ENCODE results near the gene MICOS13.
"Not testable (repeated sequence)": the region's sequence is repeated elsewhere in the genome, so short reads cannot be mapped to it uniquely, and the experiment has no call there.

MICOS13 gene, protein sequence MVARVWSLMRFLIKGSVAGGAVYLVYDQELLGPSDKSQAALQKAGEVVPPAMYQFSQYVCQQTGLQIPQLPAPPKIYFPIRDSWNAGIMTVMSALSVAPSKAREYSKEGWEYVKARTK

DNA sequence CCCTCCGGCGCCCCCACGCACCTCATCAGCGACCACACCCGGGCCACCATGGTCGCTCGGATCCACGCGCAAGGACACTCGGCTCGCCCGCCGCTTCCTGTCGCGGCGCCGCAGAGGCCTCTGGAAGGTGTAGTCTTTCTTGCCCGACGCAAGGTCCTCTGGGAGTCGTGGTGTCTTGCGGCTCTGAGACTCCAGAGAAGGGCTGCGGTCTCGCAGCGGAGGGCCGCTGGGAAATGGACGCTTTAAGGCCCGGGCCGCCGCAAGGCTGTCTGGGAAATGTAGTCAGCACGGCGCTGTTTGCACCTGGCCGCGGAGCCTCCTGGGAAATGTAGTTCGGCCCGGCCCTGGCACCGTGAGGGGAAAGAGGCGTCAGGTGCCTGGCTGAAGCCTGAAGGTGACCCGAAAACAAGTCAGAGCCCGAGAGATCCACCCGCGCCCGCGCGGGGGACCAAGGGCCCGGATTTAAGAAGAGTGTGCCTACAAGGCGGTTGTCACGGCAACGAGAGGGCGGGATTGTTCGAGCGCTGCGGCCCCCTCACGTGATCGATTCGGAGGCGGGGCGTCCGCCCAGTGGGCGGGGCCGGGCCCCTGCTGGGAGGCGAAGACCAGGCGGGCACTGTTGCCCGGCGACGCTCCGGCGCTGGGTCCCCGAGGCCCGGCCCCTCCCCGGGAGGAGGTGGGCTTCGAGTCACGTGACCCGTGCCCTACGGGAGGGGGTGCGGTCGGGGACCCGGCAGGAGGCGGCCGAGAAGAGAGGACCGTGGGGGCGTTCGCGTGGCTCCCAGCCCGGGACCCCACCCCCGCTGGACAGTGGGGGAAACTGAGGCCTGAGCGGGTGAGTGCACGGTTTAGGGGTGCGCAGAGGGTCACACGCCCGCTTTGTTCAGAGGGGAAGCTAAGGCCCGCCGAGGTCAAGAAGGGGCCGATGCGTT lies at the start of gene MICOS13, which contains the start of gene HSD11B1L:
Gene MICOS13 (minus strand): TSS at position 80 of the 932 bp plus-strand sequence. CDS start 30 bp downstream, at position 50.
Gene HSD11B1L (plus strand): TSS at position 591 of the 932 bp plus-strand sequence. CDS start 3,806 bp downstream, outside the sequence.
- FAIRE-seq: peak; percentile 98

DNA sequence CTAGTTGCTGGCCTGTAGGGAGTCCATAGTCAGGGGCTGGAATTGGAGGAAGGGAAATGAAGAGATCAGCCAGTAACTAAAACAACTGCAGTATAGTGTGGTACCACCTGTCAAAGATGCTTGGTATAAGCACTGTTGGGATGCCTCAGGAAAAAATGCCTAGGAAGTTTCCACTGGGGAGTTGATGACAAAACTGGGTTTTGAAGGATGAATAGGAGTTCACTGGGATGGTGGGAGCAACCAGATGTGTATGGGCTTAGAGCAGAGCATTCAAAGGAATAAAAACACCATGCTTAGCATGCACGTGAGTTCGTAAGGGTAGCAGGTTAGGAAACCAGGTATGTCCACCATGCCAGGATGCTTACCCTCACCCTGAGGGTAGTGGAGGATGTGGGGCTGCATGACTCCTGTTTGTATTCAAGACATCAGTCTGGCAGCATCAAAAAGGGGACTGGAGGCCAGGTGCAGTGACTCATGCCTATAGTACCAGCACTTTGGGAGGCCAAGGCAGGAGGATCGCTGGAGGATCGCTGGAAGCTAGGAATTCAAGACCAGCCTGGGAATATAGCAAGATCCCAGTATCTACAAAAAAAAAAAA lies 47.2 kb upstream of the MICOS13 start:
- FAIRE-seq: no peak

DNA sequence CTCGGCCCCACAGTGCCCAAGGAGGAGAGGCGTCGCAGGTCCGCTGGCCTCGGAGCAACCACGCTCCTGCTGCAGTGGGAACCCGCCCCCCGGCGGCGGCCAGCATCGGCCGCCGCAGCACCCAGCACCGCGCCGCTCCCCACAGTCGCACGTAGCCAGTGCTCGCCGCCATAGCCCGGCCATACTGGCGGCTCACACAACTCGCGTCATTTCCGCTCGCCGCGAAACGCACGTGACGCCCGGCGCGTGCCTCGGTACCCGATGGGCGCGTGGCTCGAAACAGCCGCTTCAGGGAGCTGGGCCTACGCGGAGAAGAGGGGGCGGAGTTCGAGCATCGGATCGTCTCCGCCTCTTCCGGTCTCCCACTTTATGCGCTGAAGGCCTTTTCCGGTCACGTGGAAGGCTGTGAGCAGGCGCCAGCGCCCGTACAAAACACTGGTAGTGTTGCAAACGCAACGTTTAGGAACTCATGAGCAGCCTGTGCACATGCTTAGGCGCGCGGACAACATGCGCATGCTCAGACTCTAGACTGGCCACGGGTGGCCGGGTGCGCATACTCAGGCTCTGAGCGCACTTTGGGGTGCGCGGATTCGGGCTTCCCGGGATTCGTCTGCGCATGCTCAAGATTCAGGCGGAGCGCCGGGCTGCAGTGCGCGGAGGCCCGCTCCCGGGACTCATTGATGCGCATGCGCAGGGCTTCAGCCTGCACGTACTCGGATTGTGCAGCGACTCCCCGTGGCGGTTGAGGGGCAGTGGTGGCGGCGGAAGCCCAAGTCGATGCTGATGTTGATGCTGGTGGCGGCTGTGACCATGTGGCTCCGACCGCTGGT lies 39.9 kb upstream of the MICOS13 start, which contains the start of the genes CATSPERD and LONP1:
Gene CATSPERD (plus strand): TSS at position 677 of the 830 bp plus-strand sequence. CDS start 101 bp downstream, at position 778.
Gene LONP1 (minus strand): TSS at position 186 of the 830 bp plus-strand sequence. CDS start 14 bp downstream, at position 172.
- FAIRE-seq: peak; percentile 98

DNA sequence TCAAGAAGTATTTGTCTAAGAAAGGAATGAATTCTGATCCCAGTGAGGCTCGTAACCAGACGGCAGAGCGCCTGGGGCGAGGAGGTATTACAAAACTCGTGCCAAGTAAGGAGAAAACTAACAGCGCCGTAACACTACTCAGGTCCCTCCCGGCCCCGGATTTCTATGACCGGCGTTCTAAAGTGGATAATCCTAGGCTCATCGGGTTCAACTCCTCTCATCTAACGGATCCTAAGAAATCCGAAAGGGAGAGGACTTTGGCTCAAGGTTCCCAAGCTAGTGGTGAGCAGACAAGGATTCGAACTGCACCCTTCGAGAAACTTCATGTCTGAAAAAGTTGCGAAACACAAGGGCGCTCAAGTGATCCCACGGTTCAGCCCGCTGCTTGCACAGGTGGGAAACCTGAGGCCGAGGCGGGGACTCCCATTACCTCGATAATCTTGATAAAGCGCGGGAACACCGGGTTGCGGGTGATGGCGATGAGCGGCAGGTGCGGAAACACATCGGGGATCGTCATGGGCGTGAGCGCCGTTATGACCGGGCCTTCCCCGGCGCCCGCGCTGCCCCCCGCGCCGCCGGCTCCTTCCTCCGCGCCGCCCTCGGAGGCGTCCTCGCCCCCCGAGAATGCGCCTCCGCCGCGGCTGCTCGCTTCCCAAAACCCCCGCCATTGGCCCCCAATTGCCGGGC lies 39.1 kb upstream of the MICOS13 start:
- no peak for FAIRE-seq

DNA sequence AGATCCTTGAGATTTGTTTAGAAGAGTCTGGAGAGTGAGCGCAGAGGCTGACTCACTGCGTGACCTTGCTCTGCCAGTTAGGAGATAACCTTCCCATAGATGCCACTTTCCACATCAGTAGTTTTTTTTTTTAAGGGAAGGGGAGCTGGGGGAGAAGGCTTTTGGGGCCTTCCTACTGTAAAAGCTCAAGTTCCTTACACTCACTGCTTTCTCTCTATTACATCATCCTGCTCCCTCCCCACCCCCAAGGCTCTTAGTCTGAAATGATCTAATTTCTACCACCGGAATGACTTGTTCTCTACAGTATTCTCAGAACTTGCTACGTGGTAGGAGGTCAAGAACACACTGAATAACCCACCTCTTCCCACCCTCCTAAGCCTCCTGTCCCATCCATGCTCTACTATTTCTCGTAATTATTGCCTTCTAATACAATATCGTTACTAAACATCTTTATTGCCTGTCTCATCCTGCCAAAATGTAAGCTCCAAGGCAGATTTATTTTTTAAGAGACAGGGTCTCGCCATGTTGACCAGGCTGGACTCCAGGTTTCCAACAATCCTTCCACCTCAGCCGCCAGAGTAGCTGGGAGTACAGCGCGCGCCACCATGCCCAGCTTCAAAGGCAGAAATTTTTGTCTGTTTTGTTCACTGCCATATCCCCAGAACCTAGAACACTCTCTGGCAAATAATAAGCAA lies 38.4 kb upstream of the MICOS13 start:
- FAIRE-seq: no peak

DNA sequence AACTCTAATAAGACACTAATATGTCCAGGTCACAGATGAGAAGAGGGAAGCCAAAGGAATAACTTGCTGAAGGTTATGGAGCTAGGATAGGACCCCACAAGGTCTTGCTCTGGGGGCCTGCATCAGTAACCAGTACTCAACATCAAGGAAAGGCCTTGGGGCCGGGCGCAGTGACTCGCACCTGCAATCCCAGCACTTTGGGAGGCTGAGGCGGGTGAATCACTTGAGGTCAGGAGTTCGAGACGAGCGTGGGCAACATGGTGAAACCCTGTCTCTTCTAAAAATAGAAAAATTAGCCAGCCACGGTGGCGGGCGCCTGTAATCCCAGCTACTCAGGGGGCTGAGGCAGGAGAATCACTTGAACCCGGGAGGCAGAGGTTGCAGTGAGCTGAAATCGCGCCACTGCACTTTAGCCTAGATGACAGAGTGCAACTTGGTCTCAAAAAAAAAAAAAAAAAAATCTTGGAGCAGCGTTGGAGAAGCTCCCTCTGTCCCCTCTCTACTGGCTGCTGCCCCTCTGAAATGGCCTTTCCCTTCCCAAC lies 37.8 kb upstream of the MICOS13 start:
- FAIRE-seq: no peak

DNA sequence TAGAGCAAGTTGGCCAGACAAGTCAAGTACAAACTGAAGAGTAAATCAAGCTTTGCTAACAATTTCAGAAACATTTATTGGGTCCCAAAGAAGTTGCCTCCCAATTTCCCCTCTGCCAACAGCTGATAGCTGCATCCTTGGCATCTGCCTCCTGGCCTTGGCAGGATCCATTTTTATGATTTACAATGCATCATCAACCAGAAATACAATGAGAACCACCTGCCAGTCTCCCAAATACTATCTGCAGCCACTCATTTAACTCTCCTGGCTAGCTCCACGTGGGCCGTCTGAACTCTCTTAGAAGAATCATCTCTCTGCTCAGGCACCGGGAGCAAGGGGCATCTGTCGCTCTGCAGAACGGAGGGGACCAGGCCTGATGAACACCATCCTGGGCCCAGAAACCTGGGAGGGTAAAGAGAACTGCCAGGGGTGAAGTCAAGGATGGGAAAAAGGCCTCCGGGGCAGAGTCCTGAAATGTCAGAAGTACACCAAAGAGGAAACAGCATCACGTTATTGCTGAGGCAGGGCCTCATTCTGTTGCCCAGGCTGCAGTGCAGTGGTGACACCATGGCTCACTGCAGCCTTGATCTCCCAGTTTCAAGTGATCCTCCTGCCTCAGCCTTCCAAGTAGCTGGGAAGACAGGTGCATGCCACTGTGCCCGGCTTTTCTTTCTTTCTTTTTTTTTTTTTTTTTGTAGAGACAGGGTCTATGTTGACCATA lies 37.1 kb upstream of the MICOS13 start:
- no peak for FAIRE-seq

DNA sequence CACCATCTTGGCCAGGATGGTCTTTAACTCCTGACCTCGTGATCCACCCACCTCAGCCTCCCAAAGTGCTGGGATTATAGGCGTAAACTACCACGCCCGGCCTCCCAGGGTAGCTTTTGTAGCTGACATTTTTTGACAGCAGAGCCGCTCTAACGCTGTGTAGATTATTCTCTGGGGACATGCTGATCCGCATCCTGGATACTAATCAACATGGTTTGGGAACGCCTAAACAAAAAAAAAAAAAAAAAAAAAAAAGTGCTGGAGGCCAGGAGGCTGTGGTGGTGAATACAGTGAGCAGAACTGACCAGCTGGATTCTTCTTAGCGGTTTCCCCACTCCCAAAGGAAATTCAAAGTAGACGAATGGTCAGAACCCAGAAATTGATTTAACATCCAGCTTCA lies 34.5 kb upstream of the MICOS13 start:
- no peak for FAIRE-seq

DNA sequence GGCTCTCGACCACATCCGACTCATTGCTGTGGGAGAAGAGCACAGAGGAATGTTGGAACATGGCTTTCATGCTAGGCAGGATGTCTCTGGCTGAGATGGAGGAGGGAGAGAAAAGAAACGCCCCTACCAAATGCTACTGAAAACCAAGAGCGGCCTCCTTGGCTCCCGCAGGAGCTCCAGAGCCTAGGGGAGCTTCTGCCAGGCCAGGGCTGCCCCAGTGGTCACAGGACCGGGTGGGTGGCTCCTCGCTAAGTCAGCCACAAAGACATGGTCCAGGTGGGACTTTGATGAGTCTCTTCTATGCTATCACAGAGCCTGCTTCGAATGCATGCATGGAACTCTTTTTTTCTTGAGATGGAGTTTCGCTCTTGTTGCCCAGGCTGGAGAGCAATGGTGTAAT lies 32.9 kb upstream of the MICOS13 start:
- no peak for FAIRE-seq

DNA sequence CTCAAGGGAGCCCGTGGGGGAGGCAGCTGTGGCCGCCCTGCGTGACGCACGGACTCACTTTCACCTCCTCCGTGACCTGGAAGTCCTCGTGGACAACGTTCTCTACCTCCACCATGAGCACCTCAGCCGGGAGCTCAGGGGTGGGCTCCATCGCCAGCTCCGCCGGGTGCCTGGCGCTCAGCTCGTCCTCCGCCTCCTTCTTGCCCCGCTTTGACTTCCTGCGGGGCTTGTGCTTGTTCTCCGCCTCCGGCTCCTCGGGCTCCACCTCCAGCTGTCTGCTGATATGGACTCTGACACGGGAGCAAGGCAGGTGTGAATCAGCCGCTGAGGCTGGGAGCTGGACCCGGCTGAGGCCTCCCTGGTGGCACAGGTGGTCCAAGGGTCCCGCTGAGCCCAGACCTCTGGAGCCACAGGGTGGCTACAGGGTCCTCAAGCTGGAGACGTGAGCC lies 31.4 kb upstream of the MICOS13 start:
- no peak for FAIRE-seq

DNA sequence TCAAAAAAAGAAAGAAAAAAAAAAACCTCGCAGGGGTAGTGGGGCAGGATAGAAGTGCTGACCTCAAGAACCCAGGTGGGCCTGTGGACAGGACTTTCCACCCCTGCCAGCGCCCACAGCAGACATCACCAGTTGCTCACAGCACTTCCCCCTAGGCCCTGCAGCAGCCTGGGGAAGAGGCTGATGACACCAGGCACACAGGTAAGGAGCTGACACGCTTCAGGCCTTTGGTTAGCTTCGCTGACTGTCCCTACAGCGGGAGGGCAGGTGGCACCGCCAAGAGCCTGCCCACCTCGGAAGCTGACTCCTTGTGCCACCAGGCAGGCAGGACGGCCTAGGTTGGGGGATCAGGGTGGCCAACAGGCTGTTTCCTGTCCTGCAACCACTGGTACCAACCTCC lies 30.7 kb upstream of the MICOS13 start:
- no peak for FAIRE-seq

DNA sequence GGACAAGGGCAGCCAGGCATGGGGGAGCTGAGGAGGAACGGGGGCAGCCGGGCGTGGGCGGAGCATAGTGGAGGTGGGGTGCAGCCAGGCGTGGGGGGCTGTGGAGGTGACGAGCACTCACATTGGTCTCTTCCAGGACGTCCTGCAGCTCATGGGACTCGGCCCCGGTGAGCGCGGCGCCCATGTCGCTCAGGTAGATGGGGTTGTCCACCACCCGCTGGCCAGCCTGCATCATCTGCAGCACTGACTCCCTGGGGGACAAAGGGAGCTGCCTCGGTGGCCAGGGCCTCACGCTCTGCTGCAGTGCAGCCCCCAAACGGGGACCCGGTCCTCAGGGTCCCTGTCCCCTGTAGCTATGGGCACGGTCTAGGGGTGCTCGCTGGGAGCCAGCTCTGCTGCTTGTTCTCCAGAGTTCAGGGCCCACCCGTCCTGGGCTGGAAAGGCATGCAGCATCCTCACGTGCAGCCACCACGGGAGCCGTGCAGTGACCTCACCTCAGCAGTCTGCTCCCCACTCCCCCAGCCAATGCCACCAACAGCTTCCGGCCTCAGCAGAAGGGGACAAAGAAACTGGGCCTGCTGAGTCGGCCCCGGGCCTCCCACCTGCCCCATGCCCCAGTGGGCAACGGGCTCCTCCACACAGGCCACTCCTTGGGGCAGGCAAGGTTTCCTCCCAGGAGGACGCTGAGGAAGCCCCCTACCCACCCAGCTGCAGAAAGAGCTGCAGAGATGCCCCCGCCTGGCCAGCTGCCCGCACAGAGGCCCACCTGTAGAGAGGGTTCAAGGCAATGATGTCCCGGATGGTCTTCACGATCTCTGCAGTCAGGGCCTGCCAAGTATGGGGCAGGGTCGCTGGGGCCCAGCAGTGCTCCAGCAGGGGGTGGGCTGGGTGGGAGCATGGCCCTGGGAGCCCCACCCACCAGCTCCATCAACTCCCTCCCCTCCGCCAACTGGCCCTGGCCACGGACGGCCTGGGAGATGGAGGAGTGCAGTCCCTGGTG lies 27.6 kb upstream of the MICOS13 start:
- no peak for FAIRE-seq

DNA sequence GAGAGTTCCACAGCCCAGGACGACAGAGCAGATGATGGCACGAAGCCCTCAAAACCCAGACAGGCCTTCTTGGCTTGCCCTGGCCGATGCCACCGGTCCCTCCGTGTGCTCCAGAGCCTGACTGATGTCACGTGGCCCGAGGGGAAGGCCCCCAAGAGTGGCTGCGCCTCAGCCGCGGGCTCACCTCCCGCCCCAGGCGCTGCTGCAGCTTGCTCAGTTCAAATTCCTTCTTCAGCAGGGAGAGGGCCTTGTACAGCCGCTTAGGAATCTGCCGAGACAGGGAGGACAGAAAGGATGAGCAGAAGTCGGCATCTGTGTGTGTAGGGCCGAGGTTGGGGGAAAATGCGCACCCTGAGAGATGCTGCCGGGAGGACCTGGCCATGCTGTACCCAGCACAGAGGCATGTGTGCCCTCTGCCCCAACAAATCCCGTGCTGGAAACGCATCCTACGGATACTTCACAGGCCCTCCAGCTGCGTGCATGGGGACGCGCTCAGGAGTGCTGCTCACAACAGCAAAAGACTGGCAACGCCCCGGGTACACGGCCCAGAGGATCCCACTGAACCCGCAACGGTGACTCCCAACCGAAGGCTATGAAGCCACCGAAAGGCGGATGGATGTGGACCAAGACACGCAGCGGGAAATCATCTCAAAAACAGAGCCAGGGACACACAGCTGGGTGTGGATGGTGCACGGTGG lies 26.7 kb upstream of the MICOS13 start:
- FAIRE-seq: no peak

DNA sequence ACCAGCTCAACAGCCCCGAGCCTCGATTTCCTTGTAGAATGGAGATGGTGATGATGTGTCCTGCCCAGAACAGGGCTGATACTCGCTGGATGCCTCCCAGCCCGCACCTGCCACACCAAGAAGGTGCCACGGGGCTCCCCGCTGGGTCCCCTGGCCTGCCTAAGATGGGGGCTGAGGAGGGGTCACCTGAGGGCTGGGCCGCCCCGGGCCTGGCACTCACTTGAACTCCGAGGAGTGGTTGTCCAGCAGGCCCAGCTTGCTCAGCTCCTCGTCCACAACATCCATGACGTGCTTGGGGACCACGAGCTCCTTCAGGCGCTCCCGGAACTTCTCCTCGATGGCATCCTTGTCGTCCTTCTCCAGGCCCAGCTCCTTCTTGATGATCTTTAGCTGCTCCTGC lies 25.2 kb upstream of the MICOS13 start:
- no peak for FAIRE-seq

DNA sequence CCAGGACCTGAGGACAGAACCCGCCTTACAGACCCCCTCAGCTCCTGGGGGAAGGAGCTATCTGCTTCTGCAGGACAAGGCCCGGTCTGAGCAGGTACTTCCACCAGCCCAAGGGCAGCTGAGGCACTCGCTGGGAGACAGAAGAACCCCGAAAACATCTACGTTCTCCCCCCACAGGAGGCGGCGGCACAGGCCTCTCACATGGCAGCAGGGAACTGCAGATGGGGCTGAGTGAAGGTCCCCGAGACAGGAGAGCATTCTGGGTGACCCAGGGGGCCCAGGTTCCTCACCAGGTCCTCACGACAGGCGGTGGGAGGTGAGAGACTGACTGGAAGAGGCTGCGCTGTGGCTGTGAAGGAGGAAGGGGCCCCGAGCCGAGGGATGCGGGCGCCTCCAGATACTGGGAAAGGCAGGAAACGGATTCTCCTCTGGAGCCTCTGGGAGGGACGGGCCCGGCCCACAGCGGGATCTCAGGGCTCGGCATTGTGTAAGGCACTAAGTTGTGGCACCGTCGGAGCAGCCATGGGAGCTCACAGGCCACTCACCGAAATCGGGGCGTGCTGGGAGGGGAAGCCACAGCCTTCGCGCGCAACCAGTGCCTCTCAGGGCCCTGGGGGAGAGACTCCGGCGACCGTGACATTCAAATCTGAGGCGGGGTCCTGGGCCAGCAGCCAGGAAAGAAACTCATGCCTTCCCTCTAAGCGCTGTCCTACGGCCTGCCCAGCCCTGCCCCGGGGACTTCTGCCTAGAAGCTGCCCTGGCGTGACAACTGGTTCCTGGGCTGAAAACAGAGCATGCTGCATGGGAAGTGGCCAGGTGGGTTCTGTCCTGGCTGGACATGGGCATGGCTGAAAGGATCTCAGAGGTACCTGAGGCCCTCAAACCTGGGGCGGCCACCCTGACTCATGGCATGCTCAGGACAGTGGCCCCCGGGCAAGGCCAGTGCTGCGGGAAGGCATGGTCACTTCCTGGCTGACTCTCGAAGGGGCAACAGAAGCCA lies 23.8 kb upstream of the MICOS13 start:
- FAIRE-seq: no peak

DNA sequence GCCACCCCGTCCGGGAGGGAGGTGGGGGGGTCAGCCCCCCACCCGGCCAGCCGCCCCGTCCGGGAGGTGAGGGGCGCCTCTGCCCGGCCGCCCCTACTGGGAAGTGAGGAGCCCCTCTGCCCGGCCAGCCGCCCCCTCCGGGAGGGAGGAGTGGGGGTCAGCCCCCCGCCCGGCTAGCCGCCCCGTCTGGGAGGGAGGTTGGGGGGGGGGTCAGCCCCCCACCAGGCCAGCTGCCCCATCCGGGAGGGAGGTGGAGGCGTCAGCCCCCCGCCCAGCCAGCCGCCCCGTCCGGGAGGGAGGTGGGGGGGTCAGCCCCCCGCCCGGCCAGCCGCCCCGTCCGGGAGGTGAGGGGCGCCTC lies 21.7 kb upstream of the MICOS13 start:
- not testable (repeated sequence) for FAIRE-seq

DNA sequence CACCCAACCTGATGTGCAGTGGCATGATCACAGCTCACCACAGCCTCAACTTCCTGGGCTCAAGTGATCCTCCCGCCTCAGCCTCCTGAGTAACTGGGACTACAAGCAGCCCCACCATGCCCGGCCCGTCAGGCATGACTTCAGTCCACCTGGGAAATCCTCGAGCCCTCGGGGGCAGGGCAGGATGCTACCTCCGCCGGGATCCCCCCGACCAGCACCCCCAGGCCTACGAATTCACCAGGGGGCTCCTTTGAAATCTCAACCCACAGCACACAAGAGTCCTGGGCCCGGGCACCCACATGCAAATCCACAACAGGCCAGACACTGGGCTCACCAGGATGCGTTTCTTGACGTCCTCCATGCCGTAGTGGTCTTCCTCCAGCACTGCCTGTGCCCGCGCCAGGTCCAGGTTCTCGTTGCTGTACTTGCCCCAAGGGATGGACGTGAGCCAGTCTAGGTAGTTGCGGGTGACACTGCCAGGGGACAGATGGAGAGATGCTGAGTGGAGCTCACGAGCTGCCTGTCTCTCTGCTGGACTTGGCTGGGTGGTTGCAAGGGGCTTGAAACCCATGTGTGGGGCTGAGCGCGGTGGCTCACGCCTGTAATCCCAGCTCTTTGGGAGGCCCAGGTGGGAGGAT lies 20.3 kb upstream of the MICOS13 start:
- FAIRE-seq: no peak
